Mammary epithelial cell (primary cell): ENCODE measurements around the gene ADGRG3.

Experiments used
- CTCF ChIP-seq, 2 donors: IDR thresholded peaks in 1 of 2; conservative IDR thresholded peaks in 1 of 2; 2 replicates each; pipeline ENCODE4 v1.5.1; 2011 to 2012; ENCODE audit warnings: inconsistent platforms in 2 of 2, low read length in 2 of 2, mild to moderate bottlenecking in 2 of 2, control low read depth in 1 of 2, low read depth in 1 of 2; ENCODE audit not compliant: insufficient read depth in 1 of 2; ENCODE audit errors: extremely low read depth in 1 of 2
- EZH2 ChIP-seq: IDR thresholded peaks from 2 replicates; pipeline ENCODE4 v1.6.1; 2012; ENCODE audit warnings: low read length, inconsistent platforms, borderline replicate concordance

- TF ChIP-seq CTCF (conservative IDR thresholded peaks at IDR 0.05 in 1 of 2, IDR thresholded peaks at IDR 0.05 in 1 of 2; ENCODE audit: extremely low read depth in 1 of 2, insufficient read depth in 1 of 2, low read depth in 1 of 2, low read length in 2 of 2): no peak
- TF ChIP-seq EZH2: no peak
These were observed 9.0 kb upstream of the ADGRG3 start for GRCh38 chr16:57658878-57659674.
